NT2/D1 (cell line): ENCODE data around the gene AGBL4.

ENCODE experiments used
- YY1 ChIP-seq: IDR thresholded peaks from 2 replicates; pipeline ENCODE4 v1.6.1; 2011; ENCODE audit not compliant: insufficient read length, insufficient read depth
- ZNF274 ChIP-seq: IDR thresholded peaks from 2 replicates; pipeline ENCODE4 v1.6.1; 2011; ENCODE audit warnings: mild to moderate bottlenecking, low read depth, low read length

- TF ChIP-seq YY1 (no peak), ZNF274 (no peak)
Observed at GRCh38 chr1:48803474-48803873, 1220.3 kb downstream of the AGBL4 start.
